HG03342 (cell line): ENCODE results near the gene HRCT1.

Experiments used
- ATAC-seq: cut with Tn5 transposase; IDR thresholded peaks from one replicate; pipeline ENCODE4 v1.9.1; 2021; ENCODE audit warnings: mild to moderate bottlenecking, moderate library complexity; ENCODE audit not compliant: unreplicated experiment

The HRCT1 gene

DNA sequence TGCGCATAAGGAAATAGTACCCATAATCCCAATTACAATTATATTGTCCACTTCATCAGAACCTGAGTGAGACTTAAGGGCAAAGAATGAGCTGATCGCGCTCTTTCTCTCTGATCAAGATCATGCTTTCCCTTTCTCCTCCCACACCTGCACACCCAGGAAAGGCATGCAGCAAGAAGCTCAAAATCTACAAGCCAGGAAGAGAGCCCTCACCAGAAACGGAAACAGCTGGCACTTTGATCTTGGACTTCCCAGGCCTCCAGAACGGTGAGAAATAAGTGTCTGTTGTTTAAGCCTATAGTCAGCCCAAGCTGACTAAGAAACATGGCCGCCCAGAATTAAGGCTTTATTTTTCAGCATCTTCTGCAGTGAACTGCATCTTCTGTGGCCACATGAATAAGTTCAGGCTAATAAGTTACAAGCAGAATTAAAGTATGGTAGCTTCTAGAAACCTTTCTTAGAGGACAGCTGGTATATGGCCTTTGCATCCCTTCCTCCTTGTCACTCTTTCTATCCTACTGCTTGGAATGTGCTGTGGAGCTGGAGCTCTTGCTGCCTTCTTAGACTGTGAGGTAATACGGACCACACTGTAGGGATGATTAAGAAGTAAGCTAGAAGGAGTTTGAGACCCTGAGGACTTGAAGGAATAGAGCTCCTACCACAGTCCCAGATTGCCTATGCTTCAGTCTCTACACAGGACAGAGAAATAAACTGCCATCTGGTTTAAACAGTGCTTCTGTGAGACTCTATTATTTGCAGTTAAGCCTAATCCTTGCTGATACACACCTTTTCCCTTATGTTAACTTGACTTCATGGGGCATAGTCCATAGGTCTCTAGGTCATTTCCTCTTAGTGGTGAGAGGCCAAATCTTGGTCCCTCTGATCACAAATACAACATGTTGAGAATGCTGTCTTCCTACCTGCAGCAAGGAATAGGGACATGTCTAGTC, 34.7 kb downstream of the HRCT1 start:
- ATAC-seq = no peak

DNA sequence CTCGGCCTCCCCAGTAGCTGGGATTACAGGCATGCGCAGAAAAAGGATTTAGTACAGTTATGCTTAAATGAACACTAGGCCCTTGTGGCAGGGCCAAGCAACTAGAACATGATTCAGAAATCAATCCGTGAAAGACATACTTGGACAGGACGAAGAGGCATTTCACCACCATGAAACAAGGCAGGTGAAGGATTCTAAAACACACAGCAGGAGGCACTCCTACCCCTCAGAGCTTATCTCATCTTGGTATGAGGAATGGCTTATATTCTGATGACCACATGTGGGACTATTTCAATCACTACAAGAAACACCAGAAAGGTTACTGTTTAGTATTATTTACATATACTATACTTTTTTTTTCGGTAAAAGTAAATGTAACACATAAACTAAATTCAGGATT, 36.3 kb downstream of the HRCT1 start:
- ATAC-seq = no peak

- ATAC-seq = no peak
Observed at GRCh38 chr9:35944173-35944572, 38.2 kb downstream of the HRCT1 start.

DNA sequence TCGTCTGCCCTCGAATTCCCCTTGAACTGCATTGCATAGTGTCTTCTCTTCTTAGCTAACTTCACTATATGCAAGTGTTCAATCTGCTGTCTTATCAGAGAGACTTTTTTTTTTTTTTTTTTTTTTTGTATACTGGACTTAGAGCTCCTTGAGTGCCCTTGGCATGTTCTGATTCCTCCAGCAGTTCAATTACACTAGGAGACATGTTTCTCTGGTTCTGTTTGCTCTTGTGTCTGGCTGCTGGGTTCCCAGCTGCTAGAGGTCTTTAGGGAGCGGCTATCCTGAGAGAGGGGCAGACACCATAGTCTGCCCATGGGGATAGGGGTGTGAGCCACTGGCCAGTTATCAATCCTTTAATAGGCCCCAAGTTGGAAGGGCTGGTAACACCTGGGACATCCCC, 38.8 kb downstream of the HRCT1 start:
- no peak for ATAC-seq

DNA sequence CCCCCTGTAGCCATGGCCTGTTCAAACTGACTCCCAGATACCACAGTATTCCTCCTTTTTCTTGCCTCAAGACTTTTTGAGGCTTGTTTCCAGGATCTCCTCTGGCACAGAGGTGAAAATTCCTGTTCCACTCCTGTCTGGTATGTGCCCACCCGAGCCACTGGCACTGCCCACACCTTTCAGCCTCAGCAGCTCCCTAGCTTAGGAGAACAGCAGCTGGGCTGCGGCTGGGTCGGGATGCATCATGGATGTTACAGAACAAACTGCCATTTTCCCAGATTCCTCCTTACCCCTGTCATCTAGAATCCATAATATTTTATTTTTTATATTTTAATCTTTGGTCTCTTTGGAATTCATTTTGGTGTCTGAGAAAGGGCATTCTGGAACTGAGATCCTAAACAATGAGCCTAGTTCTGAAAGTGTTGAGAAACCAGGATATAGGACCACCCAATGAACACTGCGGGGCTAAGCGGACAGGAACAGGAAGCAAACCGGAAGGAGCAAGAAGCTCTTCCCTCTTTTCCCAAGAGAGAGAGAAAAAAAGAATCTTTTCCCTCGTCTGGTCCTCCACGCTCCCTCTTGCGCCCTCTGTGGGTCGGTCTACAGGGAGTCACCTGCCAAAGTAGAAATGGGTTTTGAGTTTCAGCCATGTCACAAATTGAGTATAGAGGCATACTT, 39.5 kb downstream of the HRCT1 start:
- no peak for ATAC-seq

- ATAC-seq = no peak
Observed at GRCh38 chr9:35948451-35948850, 42.4 kb downstream of the HRCT1 start.

DNA sequence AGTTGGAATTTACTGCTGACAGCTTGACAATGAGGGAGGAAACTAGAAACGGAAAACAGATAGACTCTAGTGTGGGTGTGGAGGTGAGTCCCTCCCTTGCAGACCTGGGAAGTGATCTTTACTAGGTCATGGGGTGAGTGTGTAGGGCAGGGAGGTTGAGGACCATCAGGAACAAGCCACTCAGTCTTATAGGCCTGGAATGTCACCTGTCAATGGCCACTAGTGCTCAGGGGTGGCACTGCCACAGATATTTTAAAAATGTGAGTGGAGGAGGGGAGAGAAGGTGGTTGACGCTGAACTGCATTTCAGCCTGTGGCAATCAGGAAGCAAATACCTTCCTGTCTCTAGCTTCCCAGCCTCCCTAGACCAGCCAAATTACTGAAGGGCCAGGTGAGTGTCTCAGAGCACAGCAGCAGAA, 42.9 kb downstream of the HRCT1 start:
- ATAC-seq = no peak

- no peak for ATAC-seq
Observed at GRCh38 chr9:35951736-35952135, 45.7 kb downstream of the HRCT1 start.

GRCh38 chr9:35952526-35953191, 46.7 kb downstream of the HRCT1 start:
- ATAC-seq = no peak

DNA sequence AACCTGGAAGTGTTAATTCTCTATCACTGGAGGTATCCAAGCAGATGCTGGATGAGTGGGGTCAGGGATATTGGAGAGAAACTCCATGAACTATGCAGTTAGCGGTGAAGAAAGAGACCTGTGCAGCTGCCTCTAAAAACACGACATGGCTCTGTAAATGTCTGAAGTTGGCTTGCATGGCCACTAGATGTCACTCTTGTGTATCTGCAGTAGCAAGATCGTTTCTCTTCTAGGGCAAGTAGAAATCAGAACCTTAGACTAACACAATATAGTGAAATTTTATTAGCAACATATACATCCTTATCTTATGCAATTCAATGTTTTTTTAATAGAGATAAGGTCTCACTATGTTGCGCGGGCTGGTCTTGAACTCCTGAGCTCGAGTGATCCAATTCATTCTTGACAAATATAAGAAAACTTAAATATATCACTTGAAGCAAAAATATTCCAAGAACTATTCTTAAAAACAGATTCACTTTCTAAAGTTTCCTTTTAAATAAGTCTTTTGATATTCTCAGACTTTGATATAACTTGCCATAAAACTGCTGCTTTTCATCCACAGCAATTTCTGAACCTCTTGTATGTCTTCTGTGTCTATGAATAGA, 49.0 kb downstream of the HRCT1 start:
- ATAC-seq = no peak

DNA sequence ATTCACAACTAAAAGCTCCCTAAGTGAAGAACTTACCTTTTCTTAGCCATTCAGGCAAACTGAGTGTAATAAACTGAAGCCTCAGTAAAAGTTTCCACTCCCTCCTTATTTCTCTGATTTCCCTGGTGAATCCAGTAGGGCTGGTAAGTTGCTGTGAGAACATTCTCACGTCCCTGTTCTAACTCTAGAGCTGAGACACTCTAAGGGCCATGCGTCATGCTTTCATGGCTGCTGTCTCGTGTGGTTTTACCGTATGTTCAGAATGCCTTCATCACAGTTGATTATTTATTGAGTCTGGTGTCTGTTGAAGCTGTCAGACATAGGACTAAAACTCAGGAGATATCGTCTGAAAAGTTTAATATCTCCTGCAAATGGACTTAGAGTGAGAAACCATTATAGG, 50.6 kb downstream of the HRCT1 start:
- ATAC-seq = no peak
